K562 (cell line): ENCODE measurements around the gene FAM184B. TPM values are rescaled to one million over a fixed set of nuclear protein-coding genes. Genes with fewer than 3 reads are reported as not detected.

ENCODE experiments used
- ASH1L ChIP-seq: fragments of 450-650 bp; IDR thresholded peaks from 2 replicates; pipeline ENCODE4 v1.6.1; 2018; ENCODE audit warnings: borderline replicate concordance, mild to moderate bottlenecking, low read depth; ENCODE audit not compliant: partially characterized antibody
- BRD9 ChIP-seq: fragments of 450-650 bp; IDR thresholded peaks from 2 replicates; pipeline ENCODE4 v1.6.1; 2018; ENCODE audit warnings: low read depth; ENCODE audit not compliant: partially characterized antibody
- CC2D1A ChIP-seq: fragments of 450-650 bp; IDR thresholded peaks from 2 replicates; pipeline ENCODE4 v1.6.1; 2017; ENCODE audit warnings: mild to moderate bottlenecking
- CCNT2 ChIP-seq: IDR thresholded peaks from 2 replicates; pipeline ENCODE4 v1.6.1; 2011; ENCODE audit warnings: borderline replicate concordance, low read depth, mild to moderate bottlenecking, moderate library complexity, mixed read lengths, low read length; ENCODE audit not compliant: insufficient read length; ENCODE audit errors: extremely low read depth
- HMG20B ChIP-seq: fragments of 250-450 bp; sonication (Bioruptor Pico); IDR thresholded peaks from 2 replicates; pipeline ENCODE4 v1.5.0; 2021; ENCODE audit warnings: mild to moderate bottlenecking
- POLR2A ChIP-seq: fragments of 450-650 bp; conservative IDR thresholded peaks from 2 replicates; pipeline ENCODE4 v1.6.1; 2016
- POLR2H ChIP-seq: IDR thresholded peaks from 2 replicates; pipeline ENCODE4 v1.6.1; 2016; ENCODE audit warnings: missing genetic modification characterization, low read depth, mild to moderate bottlenecking, control low read depth, missing compliant biosample characterization, moderate library complexity
- SOX6 ChIP-seq: fragments of 450-650 bp; IDR thresholded peaks from 2 replicates; pipeline ENCODE4 v1.6.1; 2014; ENCODE audit warnings: mild to moderate bottlenecking
- ZNF436 ChIP-seq: fragments of 250-450, 450-650 bp; sonication (Bioruptor Pico); formaldehyde crosslinking; IDR thresholded peaks from 2 replicates; pipeline ENCODE4 v1.7.0; 2020; ENCODE audit warnings: mild to moderate bottlenecking
- polyA plus RNA-seq, 8 experiments: library from polyadenylated mRNA; depleted of rRNA in 4 of 8; stranded (reverse) in 5 of 8; unstranded in 3 of 8; fragments of >200 nt; fragmentation: Nextera tagmentation in 2 of 8; fragmentation: Illumina TruSeq in 1 of 8; extraction: Ambion mirVana in 2 of 8; extraction: Trizol in 1 of 8; gene quantifications; 2 replicates each; pipeline versions ENCODE4 v1.2.1 to v1.2.3, GENCODE V29; 2011 to 2014; ENCODE audit warnings: inconsistent platforms in 1 of 8, missing spikeins in 1 of 8
- total RNA-seq, 7 experiments: library from RNA; depleted of rRNA in 6 of 7; stranded (reverse); fragments of >200 nt in 6 of 7; fragmentation: Illumina TruSeq in 2 of 7; extraction: Trizol in 2 of 7; gene quantifications; 2 replicates each; pipeline versions ENCODE4 v1.2.1 to v1.2.3, GENCODE V29; 2011 to 2021; ENCODE audit warnings: low replicate concordance in 1 of 7
- TF ChIP-seq, protein P1 (sequence below): fragments of 250-450 bp; sonication (Bioruptor Pico); IDR thresholded peaks from 2 replicates; pipeline ENCODE4 v1.8.0; 2022; ENCODE audit warnings: moderate library complexity, mild to moderate bottlenecking, inconsistent platforms
- TF ChIP-seq, protein P2 (sequence below): IDR thresholded peaks from 2 replicates; pipeline ENCODE4 v1.6.1; 2011; ENCODE audit warnings: borderline replicate concordance, low read depth, mild to moderate bottlenecking, moderate library complexity, low read length; ENCODE audit not compliant: insufficient read depth, poor library complexity, severe bottlenecking
- TF ChIP-seq, protein P3 (sequence below), 2 experiments: fragments of 450-650 bp; formaldehyde crosslinking in 1 of 2; IDR thresholded peaks; 2 replicates each; pipeline versions ENCODE4 v1.4.0 to v1.6.1; 2014 to 2020; ENCODE audit warnings: mild to moderate bottlenecking in 2 of 2, borderline replicate concordance in 1 of 2, low read depth in 1 of 2

FAM184B gene
- total and polyA plus RNA-seq, 9 of the 15 experiments (the other 6 are each of a cell fraction or from before 2014, with no cell fraction given): not detected

DNA sequence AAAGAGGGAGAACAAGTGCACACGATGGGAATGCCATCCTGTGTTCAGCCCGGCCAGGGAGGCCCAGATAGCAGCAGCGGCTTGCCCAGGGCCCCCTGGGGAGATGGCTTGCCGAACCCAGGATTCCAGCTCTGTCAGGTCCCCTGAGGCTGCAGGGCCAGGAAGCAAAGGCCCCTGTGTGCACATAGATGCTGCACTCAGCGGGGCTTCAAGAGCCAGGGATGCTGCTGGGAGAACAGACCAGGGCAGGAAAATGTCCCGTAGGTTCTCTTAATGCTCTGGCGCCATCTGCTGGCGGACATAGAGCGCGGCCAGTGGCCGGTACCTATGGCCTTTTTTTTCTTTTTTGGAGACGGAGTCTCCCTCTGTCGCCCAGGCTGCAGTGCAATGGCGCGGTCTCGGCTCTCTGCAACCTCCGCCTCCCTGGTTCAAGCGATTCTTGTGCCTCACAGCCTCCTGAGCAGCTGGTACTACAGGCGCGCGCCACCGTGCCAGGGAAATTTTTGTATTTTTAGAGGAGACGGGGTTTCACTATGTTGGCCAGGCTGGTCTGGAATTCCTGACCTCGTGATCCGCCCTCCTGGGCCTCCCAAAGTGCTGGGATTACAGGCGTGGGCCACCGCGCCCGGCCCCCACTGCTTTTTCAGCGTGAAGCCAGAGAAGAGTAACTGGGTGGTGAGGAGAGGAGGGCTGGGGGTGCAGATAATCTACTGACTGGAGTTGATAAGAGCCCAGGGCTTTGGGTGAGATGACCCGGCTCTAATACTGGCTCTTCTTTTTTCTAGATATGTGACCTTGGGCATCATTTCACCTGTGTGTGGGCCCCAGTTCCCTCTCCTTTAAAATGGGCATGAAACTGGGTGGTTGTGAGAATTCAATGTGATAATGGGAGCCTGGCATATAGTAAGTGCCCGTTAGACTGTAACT, 144.5 kb downstream of the FAM184B start (continued):
- TF ChIP-seq CCNT2 (peak; percentile 25), POLR2A (peak; percentile 48; the same call in 1 of the 2 replicates), POLR2H (tag) (no peak), CC2D1A (no peak), BRD9 (no peak), HMG20B (CRISPR knock-in tag) (no peak), ASH1L (no peak), SOX6 (no peak), ZNF436 (CRISPR knock-in tag) (no peak)
- TF ChIP-seq, protein P1, sequence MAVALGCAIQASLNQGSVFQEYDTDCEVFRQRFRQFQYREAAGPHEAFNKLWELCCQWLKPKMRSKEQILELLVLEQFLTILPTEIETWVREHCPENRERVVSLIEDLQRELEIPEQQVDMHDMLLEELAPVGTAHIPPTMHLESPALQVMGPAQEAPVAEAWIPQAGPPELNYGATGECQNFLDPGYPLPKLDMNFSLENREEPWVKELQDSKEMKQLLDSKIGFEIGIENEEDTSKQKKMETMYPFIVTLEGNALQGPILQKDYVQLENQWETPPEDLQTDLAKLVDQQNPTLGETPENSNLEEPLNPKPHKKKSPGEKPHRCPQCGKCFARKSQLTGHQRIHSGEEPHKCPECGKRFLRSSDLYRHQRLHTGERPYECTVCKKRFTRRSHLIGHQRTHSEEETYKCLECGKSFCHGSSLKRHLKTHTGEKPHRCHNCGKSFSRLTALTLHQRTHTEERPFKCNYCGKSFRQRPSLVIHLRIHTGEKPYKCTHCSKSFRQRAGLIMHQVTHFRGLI (CRISPR knock-in tag): no peak
- TF ChIP-seq, protein P2, sequence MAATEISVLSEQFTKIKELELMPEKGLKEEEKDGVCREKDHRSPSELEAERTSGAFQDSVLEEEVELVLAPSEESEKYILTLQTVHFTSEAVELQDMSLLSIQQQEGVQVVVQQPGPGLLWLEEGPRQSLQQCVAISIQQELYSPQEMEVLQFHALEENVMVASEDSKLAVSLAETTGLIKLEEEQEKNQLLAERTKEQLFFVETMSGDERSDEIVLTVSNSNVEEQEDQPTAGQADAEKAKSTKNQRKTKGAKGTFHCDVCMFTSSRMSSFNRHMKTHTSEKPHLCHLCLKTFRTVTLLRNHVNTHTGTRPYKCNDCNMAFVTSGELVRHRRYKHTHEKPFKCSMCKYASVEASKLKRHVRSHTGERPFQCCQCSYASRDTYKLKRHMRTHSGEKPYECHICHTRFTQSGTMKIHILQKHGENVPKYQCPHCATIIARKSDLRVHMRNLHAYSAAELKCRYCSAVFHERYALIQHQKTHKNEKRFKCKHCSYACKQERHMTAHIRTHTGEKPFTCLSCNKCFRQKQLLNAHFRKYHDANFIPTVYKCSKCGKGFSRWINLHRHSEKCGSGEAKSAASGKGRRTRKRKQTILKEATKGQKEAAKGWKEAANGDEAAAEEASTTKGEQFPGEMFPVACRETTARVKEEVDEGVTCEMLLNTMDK: peak; percentile 90
- TF ChIP-seq, protein P3, sequence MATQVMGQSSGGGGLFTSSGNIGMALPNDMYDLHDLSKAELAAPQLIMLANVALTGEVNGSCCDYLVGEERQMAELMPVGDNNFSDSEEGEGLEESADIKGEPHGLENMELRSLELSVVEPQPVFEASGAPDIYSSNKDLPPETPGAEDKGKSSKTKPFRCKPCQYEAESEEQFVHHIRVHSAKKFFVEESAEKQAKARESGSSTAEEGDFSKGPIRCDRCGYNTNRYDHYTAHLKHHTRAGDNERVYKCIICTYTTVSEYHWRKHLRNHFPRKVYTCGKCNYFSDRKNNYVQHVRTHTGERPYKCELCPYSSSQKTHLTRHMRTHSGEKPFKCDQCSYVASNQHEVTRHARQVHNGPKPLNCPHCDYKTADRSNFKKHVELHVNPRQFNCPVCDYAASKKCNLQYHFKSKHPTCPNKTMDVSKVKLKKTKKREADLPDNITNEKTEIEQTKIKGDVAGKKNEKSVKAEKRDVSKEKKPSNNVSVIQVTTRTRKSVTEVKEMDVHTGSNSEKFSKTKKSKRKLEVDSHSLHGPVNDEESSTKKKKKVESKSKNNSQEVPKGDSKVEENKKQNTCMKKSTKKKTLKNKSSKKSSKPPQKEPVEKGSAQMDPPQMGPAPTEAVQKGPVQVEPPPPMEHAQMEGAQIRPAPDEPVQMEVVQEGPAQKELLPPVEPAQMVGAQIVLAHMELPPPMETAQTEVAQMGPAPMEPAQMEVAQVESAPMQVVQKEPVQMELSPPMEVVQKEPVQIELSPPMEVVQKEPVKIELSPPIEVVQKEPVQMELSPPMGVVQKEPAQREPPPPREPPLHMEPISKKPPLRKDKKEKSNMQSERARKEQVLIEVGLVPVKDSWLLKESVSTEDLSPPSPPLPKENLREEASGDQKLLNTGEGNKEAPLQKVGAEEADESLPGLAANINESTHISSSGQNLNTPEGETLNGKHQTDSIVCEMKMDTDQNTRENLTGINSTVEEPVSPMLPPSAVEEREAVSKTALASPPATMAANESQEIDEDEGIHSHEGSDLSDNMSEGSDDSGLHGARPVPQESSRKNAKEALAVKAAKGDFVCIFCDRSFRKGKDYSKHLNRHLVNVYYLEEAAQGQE (IDR thresholded peaks at IDR 0.05; ENCODE audit: borderline replicate concordance): peak; percentile 73
- TF ChIP-seq, protein P3 (CRISPR knock-in tag; IDR thresholded peaks at IDR 0.05; ENCODE audit: low read depth): no peak
